DMS53 (cell line): ENCODE results near the gene VPS8.
A peak's percentile ranks its signal among the peaks of the same experiment; 100 is the strongest.

ENCODE experiments used
- DNase-seq: peaks from one replicate; lab custom pipeline; 2025; lab: John Stamatoyannopoulos, UW

VPS8 gene

DNA sequence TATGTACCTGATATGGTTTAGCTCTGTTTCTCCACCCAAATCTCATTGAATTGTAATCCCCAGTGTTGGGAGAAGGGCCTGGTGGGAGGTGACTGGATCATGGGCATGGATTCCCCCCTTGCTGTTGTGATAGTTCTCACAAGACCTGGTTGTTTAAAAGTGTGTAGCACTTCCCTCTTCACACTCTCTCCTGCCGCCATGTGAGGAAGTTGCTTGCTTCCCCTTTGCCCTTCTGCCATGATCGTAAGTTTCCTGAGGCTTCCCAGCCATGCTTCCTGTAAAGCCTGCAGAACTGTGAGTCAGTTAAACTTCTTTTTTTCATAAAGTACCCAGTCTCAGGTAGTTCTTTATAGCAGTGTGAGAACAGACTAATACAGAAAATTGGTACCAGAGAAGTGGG is 247.8 kb downstream of the VPS8 start:
- DNase-seq, result no peak

DNA sequence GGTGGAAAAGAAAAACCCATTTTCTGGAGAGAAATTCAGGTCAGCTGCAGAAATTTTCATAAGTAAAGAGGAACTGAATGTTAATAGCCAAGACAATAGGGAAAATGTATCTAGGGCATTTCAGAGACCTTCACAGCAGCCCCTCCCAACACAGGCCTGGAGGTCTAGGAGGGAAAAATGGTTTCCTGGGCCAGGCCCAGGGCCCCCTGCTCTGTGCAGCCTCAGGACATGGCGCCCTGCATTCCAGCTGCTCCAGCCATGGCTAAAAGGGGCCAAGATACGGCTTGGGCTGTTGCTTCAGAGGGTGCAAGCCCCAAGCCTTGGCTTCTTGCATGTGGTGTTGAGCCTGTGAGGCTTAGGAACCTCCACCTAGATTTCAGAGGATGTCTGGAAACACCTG is 248.7 kb downstream of the VPS8 start:
- DNase-seq, result no peak

GRCh38 chr3:185062191-185062590 is 250.2 kb downstream of the VPS8 start:
- DNase-seq, result no peak

- DNase-seq, result no peak
Observed at GRCh38 chr3:185063431-185063830, 251.5 kb downstream of the VPS8 start.

GRCh38 chr3:185065059-185065458 is 253.1 kb downstream of the VPS8 start:
- no peak for DNase-seq

GRCh38 chr3:185066251-185066650 is 254.3 kb downstream of the VPS8 start:
- no peak for DNase-seq

DNA sequence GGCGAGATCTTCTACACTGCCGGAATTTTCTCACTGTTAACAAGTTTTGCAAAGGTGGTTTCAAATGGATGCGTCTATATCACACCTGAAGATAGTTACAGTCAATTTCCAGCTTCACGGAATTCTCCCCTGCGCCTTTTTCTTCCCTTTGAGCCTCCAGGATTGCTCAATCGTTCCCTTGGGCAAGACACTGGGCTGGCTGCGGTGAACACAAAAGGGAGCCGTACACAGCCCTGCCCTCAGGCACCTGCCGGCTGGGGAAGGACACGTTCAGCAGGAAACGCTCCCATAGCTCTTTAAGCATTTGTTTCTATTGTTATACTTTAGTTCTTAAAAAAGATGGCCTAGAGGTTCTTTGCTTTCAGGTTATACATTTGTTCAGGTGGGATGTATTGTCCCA is 255.2 kb downstream of the VPS8 start:
- no peak for DNase-seq

DNA sequence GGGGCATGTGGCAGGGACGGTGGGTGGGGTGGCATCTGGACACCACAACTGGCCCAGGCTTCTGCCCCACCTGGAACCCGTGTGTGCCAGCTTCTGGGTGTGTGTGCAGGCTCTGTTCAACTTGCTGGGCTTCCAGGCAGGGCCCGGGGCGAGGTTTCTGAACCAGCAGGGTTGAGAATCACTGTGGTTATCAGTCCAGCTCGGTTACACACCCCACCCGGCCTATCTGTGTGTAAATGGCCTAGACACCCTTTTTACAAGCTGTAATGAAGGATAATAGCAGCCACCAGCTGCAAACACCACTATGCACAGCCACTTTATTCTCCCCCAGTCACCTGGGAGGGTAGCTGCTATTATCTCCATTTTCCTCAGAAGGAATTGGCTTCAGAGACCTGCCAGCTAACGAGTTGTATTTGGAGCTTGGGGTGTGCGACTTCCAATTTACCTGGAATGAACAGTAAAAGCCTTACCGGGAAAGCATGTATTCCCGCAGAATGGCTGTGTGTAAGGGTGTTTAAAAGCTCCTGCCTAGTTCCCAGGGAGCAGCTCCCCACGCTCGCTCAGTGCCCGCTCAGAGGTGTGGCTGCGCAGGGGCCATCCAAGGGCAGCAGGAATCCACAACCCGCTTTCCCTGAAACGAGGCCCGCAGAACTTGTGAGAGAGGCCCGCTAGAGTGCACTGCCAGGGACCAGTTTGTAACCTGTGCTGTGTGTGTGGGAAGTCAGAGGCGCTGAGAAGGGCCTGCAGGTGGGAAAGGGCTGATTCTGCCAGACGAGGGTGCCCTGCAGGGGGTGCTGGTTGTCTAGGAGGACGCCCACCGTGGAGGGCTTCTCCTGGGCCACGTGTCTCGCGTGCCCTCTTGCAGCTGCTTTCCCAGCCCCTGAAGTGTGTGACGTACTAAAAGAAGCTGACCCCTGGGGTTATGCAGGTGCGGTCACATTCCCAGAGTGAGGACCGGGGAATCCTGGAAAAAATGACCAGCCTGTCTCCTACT is 257.4 kb downstream of the VPS8 start:
- DNase-seq, result no peak

- peak; percentile 84 for DNase-seq
Observed at GRCh38 chr3:185070491-185071286, 258.7 kb downstream of the VPS8 start.

GRCh38 chr3:185071287-185071800 is 259.4 kb downstream of the VPS8 start:
- no peak for DNase-seq

- no peak for DNase-seq
Observed at GRCh38 chr3:185075547-185075946, 263.6 kb downstream of the VPS8 start.

DNA sequence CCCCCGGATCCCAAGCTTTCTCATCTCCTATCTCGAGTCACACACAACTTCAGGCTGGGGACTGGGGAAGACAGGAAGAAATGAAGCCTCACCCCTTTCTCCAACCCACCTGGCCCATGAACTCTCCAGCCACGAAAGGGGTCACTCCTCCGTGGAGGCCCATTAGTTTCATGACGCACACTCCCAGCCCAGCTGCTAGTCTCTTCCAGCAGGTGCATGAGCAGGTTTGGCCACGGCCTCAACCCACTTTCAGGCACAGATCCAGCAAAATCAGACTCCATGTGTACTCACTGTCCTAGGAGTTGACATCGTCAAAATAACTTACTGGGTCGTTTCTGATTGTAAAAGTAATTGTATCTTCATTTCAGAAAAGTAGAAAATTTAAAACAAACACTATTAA is 264.3 kb downstream of the VPS8 start:
- DNase-seq, result no peak

DNA sequence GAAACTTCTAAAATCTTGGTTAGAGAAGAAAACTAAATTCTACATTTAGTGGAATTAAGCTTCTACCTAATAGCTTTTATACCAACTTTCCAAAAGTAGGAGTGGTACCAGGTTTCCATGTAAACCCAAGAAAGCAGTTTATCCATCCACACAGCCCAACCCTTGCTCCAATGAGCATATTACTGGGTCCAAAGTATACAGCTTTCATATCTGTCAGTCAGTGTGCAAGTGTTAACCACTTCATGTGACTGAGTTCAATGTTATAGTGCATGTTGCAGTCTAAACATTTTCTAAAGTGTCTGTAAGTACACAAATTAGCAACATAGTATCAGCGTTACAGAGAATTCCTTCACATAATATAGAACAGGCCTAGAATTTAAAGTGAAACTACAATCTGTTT is 267.7 kb downstream of the VPS8 start:
- no peak for DNase-seq

- no peak for DNase-seq
Observed at GRCh38 chr3:185081521-185081920, 269.6 kb downstream of the VPS8 start.

GRCh38 chr3:185082149-185082548 is 270.2 kb downstream of the VPS8 start:
- DNase-seq, result no peak

DNA sequence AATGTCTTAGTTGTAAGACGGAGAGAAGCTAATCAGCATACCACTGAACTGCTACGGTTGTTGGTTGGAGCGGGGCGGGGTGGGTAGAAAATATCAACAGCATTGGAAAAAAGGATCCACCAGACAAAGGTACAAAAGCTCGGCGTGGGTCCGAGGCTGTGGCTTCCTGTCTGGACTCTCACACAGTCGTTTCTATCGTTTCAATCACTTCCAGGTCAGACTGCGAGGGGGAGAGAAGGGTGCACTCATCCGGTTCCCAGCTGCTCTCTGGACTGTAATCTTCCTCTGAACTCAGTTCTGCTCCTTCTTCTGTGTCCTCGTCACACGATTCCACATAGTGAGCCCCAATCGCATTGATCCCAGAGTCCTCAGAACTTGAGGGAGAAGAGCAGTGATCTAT is 270.9 kb downstream of the VPS8 start:
- DNase-seq, result no peak

DNA sequence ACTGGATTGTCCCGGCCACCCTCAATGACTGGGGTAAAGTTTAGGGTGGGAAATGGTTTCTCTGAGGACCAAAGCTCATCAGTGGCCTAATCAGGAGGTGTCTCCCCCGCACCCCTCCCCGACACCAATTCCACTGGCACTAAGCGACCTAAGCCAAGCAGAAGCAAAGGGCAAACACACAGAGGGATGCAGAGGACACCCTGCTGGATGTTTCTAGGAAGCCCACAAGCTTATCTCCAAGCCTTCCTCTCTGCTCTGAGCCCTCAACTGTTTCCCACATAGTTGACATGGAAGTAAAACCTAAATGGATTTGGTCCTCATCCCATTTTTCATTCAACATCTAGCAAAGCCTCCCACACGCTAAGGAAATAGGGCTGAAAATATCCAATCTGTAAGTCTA is 272.4 kb downstream of the VPS8 start:
- no peak for DNase-seq

- DNase-seq, result no peak
Observed at GRCh38 chr3:185084901-185085300, 272.9 kb downstream of the VPS8 start.

DNA sequence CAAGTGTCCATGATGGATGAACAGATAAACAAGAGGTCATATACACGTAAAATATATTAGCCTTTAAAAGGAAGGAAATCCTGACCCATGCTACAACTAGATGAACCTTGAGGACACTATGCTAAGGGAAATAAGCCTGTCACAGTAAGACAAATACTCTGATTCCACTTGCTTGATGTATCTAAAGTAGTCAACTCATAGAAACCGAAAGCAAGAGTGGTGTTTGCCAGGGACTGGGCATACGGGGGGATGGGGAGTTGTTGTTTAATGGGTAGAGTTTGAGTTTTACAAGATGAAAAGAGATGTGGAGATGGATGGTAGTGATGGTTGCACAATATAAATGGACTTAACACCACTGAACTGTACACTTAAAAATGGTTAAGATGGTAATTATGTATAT is 275.5 kb downstream of the VPS8 start:
- DNase-seq, result no peak

GRCh38 chr3:185089343-185089742 is 277.4 kb downstream of the VPS8 start:
- DNase-seq, result no peak

GRCh38 chr3:185089751-185090150 is 277.8 kb downstream of the VPS8 start:
- DNase-seq, result no peak

DNA sequence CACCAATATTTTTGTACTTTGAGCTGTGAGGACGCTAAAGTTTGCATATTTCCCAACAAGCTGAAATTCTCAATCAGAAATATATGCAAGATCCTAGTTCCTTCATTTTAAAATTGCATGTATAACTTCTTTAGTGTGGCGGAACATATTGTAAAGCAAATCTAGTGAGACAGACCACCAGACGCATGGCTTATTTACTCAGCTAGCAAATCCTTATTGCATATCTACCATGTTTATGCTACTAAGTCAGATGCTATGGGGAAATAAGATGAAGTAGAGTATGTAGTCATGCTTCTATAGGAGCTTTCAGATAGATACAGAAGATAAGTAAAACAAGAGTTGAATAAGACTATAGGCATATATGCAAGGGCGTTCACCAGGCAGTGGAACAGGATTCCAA is 278.8 kb downstream of the VPS8 start:
- no peak for DNase-seq

DNA sequence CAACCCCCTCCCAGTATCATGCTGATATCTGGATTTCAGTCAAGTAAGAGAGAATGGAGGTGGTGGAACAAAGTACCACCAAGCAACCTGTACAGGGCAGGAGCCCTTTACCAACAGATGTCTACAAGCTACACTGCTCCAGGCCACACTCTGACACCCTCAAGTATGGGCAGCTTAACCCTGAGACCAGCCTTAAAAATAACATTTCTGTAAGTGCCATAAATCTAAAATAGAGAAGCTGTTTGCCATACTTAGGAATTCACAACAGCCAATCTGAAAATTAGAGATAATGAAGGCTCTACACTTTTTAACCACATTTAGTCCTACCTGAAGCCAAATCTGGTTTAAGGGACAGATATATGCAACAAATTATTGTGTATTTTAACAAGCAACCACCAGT is 281.1 kb downstream of the VPS8 start:
- no peak for DNase-seq
